Muscle layer of duodenum (tissue), 2 donors: ENCODE data around the gene BBS1.
"Not testable (repeated sequence)": the region's sequence is repeated elsewhere in the genome, so short reads cannot be mapped to it uniquely, and the experiment has no call there.

ENCODE experiments used
- H3K27ac ChIP-seq: one replicate; pipeline ENCODE4 v1.7.0; 2013; ENCODE audit warnings: mild to moderate bottlenecking, low read length
- H3K27me3 ChIP-seq: one replicate; pipeline ENCODE4 v1.7.0; 2013; ENCODE audit warnings: low read depth, mild to moderate bottlenecking, control low read depth, low read length
- H3K36me3 ChIP-seq, 2 donors: one replicate each; pipeline ENCODE4 v1.7.0; 2013; ENCODE audit warnings: low read length in 2 of 2, control low read depth in 1 of 2, mild to moderate bottlenecking in 1 of 2; ENCODE audit not compliant: insufficient read depth in 2 of 2, control insufficient read depth in 1 of 2
- H3K4me1 ChIP-seq, 2 donors: one replicate each; pipeline ENCODE4 v1.7.0; 2013; ENCODE audit warnings: low read length in 2 of 2, mild to moderate bottlenecking in 2 of 2, control low read depth in 1 of 2, moderate library complexity in 1 of 2; ENCODE audit not compliant: insufficient read depth in 2 of 2, control insufficient read depth in 1 of 2
- H3K4me3 ChIP-seq, 2 donors: one replicate each; pipeline ENCODE4 v1.7.0; 2013; ENCODE audit warnings: low read length in 2 of 2, low read depth in 1 of 2, mild to moderate bottlenecking in 1 of 2
- H3K9me3 ChIP-seq, 2 donors: one replicate each; pipeline ENCODE4 v1.7.0; 2013; ENCODE audit warnings: low read length in 2 of 2, control low read depth in 1 of 2, mild to moderate bottlenecking in 1 of 2; ENCODE audit not compliant: control insufficient read depth in 1 of 2
- donor health status: healthy.

The BBS1 gene

GRCh38 chr11:66564984-66565383, 54.5 kb downstream of the BBS1 start:
- H3K27me3 ChIP-seq: no peaks in the 10 kb centered on the region

GRCh38 chr11:66566221-66566620, 55.8 kb downstream of the BBS1 start:
- Histone ChIP-seq H3K27ac (no peak overlapping the region), H3K4me1 (peaks cover 0 to 6% of the 10 kb centered on the region in 2 donors), H3K9me3 (no peaks in the 10 kb centered on the region), H3K36me3 (peaks cover 4 to 27% of the 10 kb centered on the region in 2 donors), H3K4me3 (no peak overlapping the region), H3K27me3 (no peaks in the 10 kb centered on the region)

More at GRCh38 chr11:66564984-66565383, 54.5 kb downstream of the BBS1 start:
- Histone ChIP-seq H3K4me3 (no peak overlapping the region), H3K9me3 (no peaks in the 10 kb centered on the region), H3K4me1 (peaks cover 0 to 6% of the 10 kb centered on the region in 2 donors), H3K36me3 (peaks cover 4 to 27% of the 10 kb centered on the region in 2 donors), H3K27ac (no peak overlapping the region)

- peak overlapping the region in 1 of 2 donors; percentile 75 for H3K4me3 ChIP-seq
- peaks cover 0 to 6% of the 10 kb centered on the region in 2 donors for H3K4me1 ChIP-seq
- H3K36me3 ChIP-seq: peaks cover 0 to 27% of the 10 kb centered on the region in 2 donors
- H3K27ac ChIP-seq: no peak overlapping the region
- H3K9me3 ChIP-seq: no peaks in the 10 kb centered on the region
- H3K27me3 ChIP-seq: no peaks in the 10 kb centered on the region
Observed at GRCh38 chr11:66567787-66568123, 57.3 kb downstream of the BBS1 start.

GRCh38 chr11:66568124-66568916, 57.9 kb downstream of the BBS1 start, which contains the start of gene CTSF:
Gene CTSF (minus strand): TSS chr11:66568606. CDS start chr11:66568486, 120 bp downstream.
- H3K4me3 ChIP-seq: peak within 1 kb of the TSS; percentile 46 to 75
- peaks cover 0 to 26% of the 10 kb centered on the region in 2 donors for H3K36me3 ChIP-seq
- no peaks in the 10 kb centered on the region for H3K27me3 ChIP-seq
- no peaks in the 10 kb centered on the region for H3K9me3 ChIP-seq
- no peak within 1 kb of the TSS for H3K27ac ChIP-seq
- H3K4me1 ChIP-seq: peaks cover 0 to 6% of the 10 kb centered on the region in 2 donors

GRCh38 chr11:66569076-66569475, 58.6 kb downstream of the BBS1 start:
- Histone ChIP-seq H3K27me3 (no peaks in the 10 kb centered on the region), H3K36me3 (peaks cover 0 to 20% of the 10 kb centered on the region in 2 donors), H3K4me1 (peaks cover 0 to 6% of the 10 kb centered on the region in 2 donors), H3K4me3 (no peak overlapping the region), H3K9me3 (no peaks in the 10 kb centered on the region), H3K27ac (no peak overlapping the region)

GRCh38 chr11:66570079-66570849, 59.8 kb downstream of the BBS1 start:
- H3K9me3 ChIP-seq: no peaks in the 10 kb centered on the region
- peaks cover 0 to 9% of the 10 kb centered on the region in 2 donors for H3K36me3 ChIP-seq

GRCh38 chr11:66570850-66571180, 60.4 kb downstream of the BBS1 start:
- H3K27ac ChIP-seq: no peak overlapping the region
- peaks cover 0 to 6% of the 10 kb centered on the region in 2 donors for H3K4me1 ChIP-seq
- H3K9me3 ChIP-seq: no peaks in the 10 kb centered on the region
- H3K27me3 ChIP-seq: no peaks in the 10 kb centered on the region
- H3K4me3 ChIP-seq: no peak overlapping the region
- H3K36me3 ChIP-seq: peaks cover 0 to 4% of the 10 kb centered on the region in 2 donors

More at GRCh38 chr11:66570079-66570849, 59.8 kb downstream of the BBS1 start:
- no peaks in the 10 kb centered on the region for H3K27me3 ChIP-seq
- H3K27ac ChIP-seq: no peak overlapping the region
- H3K4me3 ChIP-seq: no peak overlapping the region
- H3K4me1 ChIP-seq: peaks cover 0 to 6% of the 10 kb centered on the region in 2 donors

GRCh38 chr11:66579017-66579606, 68.7 kb downstream of the BBS1 start:
- Histone ChIP-seq H3K4me3 (no peak overlapping the region), H3K36me3 (no peaks in the 10 kb centered on the region)

GRCh38 chr11:66580803-66581202, 70.4 kb downstream of the BBS1 start:
- H3K27ac ChIP-seq: no peak overlapping the region
- H3K36me3 ChIP-seq: no peaks in the 10 kb centered on the region
- H3K4me3 ChIP-seq: no peak overlapping the region
- H3K4me1 ChIP-seq: peaks cover 0 to 8% of the 10 kb centered on the region in 2 donors
- no peaks in the 10 kb centered on the region for H3K9me3 ChIP-seq
- H3K27me3 ChIP-seq: no peaks in the 10 kb centered on the region

More at GRCh38 chr11:66579017-66579606, 68.7 kb downstream of the BBS1 start:
- Histone ChIP-seq H3K27me3 (no peaks in the 10 kb centered on the region), H3K4me1 (peaks cover 0 to 8% of the 10 kb centered on the region in 2 donors), H3K27ac (no peak overlapping the region), H3K9me3 (no peaks in the 10 kb centered on the region)

GRCh38 chr11:66581261-66581660, 70.8 kb downstream of the BBS1 start:
- Histone ChIP-seq H3K27me3 (no peaks in the 10 kb centered on the region), H3K4me1 (peaks cover 0 to 8% of the 10 kb centered on the region in 2 donors), H3K9me3 (no peaks in the 10 kb centered on the region), H3K27ac (no peak overlapping the region), H3K4me3 (no peak overlapping the region), H3K36me3 (no peaks in the 10 kb centered on the region)

- not testable (repeated sequence) for H3K4me3 ChIP-seq, H3K27ac ChIP-seq, H3K9me3 ChIP-seq, H3K4me1 ChIP-seq, H3K27me3 ChIP-seq, H3K36me3 ChIP-seq
Observed at GRCh38 chr11:66582565-66583147, 72.2 kb downstream of the BBS1 start.
